Lower leg skin (tissue), 3 donors: Measurements from ENCODE around the gene CYB5B.

Experiments used
- POLR2A ChIP-seq, 2 donors: fragments of 450-650 bp; IDR thresholded peaks; one replicate each; pipeline ENCODE4 v1.6.1; 2016 to 2017; ENCODE audit warnings: antibody characterized with exemption in 2 of 2, mild to moderate bottlenecking in 1 of 2, moderate library complexity in 1 of 2
- TF ChIP-seq, protein P1 (sequence below), 3 donors: fragments of 450-650 bp; IDR thresholded peaks; one replicate each; pipeline ENCODE4 v1.5.1; 2016; ENCODE audit warnings: antibody characterized with exemption in 3 of 3, mild to moderate bottlenecking in 3 of 3, moderate library complexity in 2 of 3

DNA sequence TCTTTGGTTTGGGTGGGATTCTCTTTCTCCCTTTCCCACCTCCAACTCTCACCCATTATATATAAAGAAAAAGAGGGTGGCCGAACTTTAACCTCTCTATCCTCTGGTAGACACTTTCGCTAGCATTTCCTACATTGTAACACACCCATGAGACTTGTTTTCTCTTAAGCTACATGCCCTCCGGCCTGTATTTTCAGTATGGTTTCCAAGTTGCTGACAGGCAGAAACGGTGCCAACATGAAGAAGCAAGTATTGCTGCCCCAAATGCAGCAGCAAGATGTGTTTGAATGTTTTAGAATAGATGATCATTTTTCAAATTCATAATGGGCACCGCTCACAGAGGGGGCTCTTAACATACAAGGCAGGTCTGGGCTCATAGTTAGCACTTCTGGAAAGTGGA, 18.7 kb upstream of the CYB5B start:
- TF ChIP-seq, protein P1, sequence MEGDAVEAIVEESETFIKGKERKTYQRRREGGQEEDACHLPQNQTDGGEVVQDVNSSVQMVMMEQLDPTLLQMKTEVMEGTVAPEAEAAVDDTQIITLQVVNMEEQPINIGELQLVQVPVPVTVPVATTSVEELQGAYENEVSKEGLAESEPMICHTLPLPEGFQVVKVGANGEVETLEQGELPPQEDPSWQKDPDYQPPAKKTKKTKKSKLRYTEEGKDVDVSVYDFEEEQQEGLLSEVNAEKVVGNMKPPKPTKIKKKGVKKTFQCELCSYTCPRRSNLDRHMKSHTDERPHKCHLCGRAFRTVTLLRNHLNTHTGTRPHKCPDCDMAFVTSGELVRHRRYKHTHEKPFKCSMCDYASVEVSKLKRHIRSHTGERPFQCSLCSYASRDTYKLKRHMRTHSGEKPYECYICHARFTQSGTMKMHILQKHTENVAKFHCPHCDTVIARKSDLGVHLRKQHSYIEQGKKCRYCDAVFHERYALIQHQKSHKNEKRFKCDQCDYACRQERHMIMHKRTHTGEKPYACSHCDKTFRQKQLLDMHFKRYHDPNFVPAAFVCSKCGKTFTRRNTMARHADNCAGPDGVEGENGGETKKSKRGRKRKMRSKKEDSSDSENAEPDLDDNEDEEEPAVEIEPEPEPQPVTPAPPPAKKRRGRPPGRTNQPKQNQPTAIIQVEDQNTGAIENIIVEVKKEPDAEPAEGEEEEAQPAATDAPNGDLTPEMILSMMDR (IDR thresholded peaks at IDR 0.05) = no peak
- TF ChIP-seq POLR2A (IDR thresholded peaks at IDR 0.05) = no peak
